ENCODE data around the gene C2. TPM values are rescaled to one million over a fixed set of nuclear protein-coding genes. Genes with fewer than 3 reads are reported as not detected.
"Not testable (repeated sequence)": the region's sequence is repeated elsewhere in the genome, so short reads cannot be mapped to it uniquely, and the experiment has no call there.

Gene C2
- total and polyA plus RNA-seq, 12 donors: 4.6 to 107 (median 36.2) TPM

GRCh38 chr6:31971993-31972708 lies 44.6 kb downstream of the C2 start, which contains the start of gene DXO:
DXO (minus strand) TSS chr6:31972138; CDS start chr6:31971675, 463 bp downstream.
- WGBS, 4 donors: 0% methylated on average over 6 to 62 of the region's 62 CpGs
- peaks cover 20 to 40% of the 10 kb centered on the region in 2 donors for H3K4me1 ChIP-seq (replicated peaks in 1 of 2)
- H3K27ac ChIP-seq: peak within 1 kb of the TSS; percentile 95 to 99 (median 99)
- H3K36me3 ChIP-seq (replicated peaks in 1 of 2): peaks cover 0 to 32% of the 10 kb centered on the region in 2 donors
- no peaks in the 10 kb centered on the region for H3K9me3 ChIP-seq (replicated peaks in 1 of 3)
- intact Hi-C loops (cut with DNase I): no loop called here
- peak within 1 kb of the TSS in 3 of 4 donors; percentile 40 to 89 (median 82) for H3K4me3 ChIP-seq
- TF ChIP-seq POLR2A (IDR thresholded peaks at IDR 0.05): peak; percentile 54 to 70
- no peak for TF ChIP-seq CTCF (IDR thresholded peaks at IDR 0.05)
- DNase-seq: peak; percentile 95 to 99 (median 98)
- H3K27me3 ChIP-seq: no peaks in the 10 kb centered on the region

- intact Hi-C loops (cut with DNase I): no loop called here
- DNase-seq: peak in 6 of 7 donors; percentile 52 to 86 (median 80)
- H3K4me3 ChIP-seq: peak overlapping the region in 3 of 4 donors; percentile 40 to 89 (median 82)
- peak in 1 of 2 donors; percentile 46 for TF ChIP-seq POLR2A (IDR thresholded peaks at IDR 0.05)
- no peak for TF ChIP-seq CTCF (IDR thresholded peaks at IDR 0.05)
- H3K27me3 ChIP-seq: no peaks in the 10 kb centered on the region
- peaks cover 20 to 40% of the 10 kb centered on the region in 2 donors for H3K4me1 ChIP-seq (replicated peaks in 1 of 2)
- 8 to 17% (median 10%) methylated on average over 7 to 19 of the region's 19 CpGs for WGBS, 4 donors
- H3K27ac ChIP-seq: peak overlapping the region; percentile 95 to 99 (median 99)
- H3K36me3 ChIP-seq (replicated peaks in 1 of 2): peaks cover 0 to 26% of the 10 kb centered on the region in 2 donors
- H3K9me3 ChIP-seq (replicated peaks in 1 of 3): no peaks in the 10 kb centered on the region
Observed at GRCh38 chr6:31972709-31973350, 45.3 kb downstream of the C2 start.

- H3K9me3 ChIP-seq (replicated peaks in 1 of 3); H3K4me3 ChIP-seq; intact Hi-C loops (cut with DNase I); H3K27ac ChIP-seq; H3K27me3 ChIP-seq: not testable (repeated sequence)
- Histone ChIP-seq H3K4me1 (replicated peaks in 1 of 2) (peaks cover 16 to 28% of the 10 kb centered on the region in 2 donors), H3K36me3 (replicated peaks in 1 of 2) (peaks cover 0 to 10% of the 10 kb centered on the region in 2 donors)
- peak in 1 of 7 donors; percentile 14 for DNase-seq
- WGBS, 4 donors: 95 to 97% (median 97%) methylated on average over 24 to 30 of the region's 30 CpGs; no CpG with 5 or more reads in 1 of the 4 donors
Observed at GRCh38 chr6:31976065-31976464, 48.5 kb downstream of the C2 start.

GRCh38 chr6:31977816-31978431 lies 50.4 kb downstream of the C2 start:
- DNase-seq: peak in 1 of 7 donors; percentile 9
- intact Hi-C loops (cut with DNase I): no loop called here
- peak overlapping the region in 2 of 5 donors; percentile 5 to 29 for H3K27ac ChIP-seq

More at GRCh38 chr6:31977816-31978431, 50.4 kb downstream of the C2 start:
- H3K27me3 ChIP-seq: no peaks in the 10 kb centered on the region
- H3K4me1 ChIP-seq (replicated peaks in 1 of 2): peaks cover 6 to 19% of the 10 kb centered on the region in 2 donors
- no peaks in the 10 kb centered on the region for H3K9me3 ChIP-seq (replicated peaks in 1 of 3)
- peaks cover 0 to 10% of the 10 kb centered on the region in 2 donors for H3K36me3 ChIP-seq (replicated peaks in 1 of 2)
- TF ChIP-seq CTCF (IDR thresholded peaks at IDR 0.05) (no peak), POLR2A (IDR thresholded peaks at IDR 0.05) (no peak)
- 94 to 96% (median 95%) methylated on average over 12 of the region's 12 CpGs for WGBS, 4 donors
- H3K4me3 ChIP-seq: no peak overlapping the region

Data from adrenal gland (tissue), 12 donors.